GDM1 (cell line): ENCODE data around the gene MZF1.
"Not testable (repeated sequence)": the region's sequence is repeated elsewhere in the genome, so short reads cannot be mapped to it uniquely, and the experiment has no call there.

Experiments used
- DNase-seq: peaks from one replicate; lab custom pipeline; 2025; lab: John Stamatoyannopoulos, UW

MZF1 gene

DNA sequence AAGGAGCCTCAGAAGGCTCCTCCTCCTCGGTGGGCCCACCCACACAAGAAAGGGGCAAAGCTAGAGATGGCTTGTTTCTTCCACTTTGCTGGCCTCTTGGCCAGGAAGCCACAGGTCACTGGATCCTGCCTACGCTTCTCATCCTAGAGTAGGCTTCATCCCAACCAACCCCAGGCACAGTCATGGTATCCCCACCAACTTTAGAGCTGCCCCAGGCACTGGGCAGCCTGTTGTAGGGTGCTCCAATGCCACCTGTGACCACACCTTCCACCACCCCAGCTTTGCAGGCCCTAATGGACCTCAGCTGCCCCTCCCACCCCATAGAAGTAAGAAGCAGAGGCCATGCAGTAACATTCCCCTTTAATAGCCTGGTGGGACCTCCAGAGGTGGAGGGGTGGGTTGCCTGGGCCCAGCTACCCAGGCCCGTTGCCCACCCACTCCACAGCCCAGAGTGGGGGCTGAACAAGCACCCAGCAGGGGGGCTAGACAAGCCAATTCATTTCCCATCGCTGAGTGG, 17.7 kb downstream of the MZF1 start:
- DNase-seq: no peak

DNA sequence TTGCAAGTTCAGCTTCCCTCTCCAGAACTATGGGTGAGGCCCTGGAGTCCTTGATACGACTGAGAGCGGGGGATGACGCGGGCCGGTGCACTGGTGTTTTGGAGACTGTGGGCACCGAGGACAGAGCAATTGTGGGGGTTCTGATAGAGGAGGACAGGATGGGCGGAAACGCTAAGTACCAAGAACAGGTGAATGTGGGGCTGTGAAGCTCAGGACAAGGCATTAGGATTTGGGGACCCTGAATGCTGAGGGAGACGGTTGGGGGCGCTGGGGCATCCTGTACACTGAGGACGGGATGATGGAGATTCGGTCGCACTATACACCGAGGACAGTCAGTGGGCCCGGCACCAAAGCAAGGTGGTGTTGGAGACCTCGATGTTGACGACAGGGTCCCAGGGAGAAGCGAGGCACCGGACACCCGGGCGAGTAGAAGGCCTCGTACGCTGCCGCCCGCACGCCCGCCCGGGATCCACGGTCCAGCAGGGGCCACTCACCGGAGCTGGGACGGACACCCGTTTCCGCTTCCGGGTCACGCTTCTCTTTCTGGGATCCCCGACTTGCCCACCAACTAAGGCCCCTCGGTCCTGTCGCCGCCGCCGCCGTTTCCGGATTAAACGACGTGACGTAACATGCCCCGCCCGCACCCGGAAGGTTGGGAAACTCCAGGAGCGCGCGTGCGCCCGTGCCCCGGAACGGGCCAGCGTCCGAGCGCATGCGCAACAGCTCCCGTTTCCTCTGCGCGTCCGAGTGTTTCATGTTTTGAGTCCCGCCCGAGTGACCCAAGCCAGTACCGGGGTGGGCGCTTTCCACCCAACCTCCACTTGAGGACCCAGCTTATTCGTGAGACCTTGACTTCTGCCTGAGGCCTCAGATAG, 18.4 kb downstream of the MZF1 start, which contains the start of gene CHMP2A:
Gene CHMP2A, minus strand, starts transcription at position 612 of the 875 bp plus-strand sequence. CDS start 893 bp downstream, outside the sequence.
- no peak for DNase-seq

DNA sequence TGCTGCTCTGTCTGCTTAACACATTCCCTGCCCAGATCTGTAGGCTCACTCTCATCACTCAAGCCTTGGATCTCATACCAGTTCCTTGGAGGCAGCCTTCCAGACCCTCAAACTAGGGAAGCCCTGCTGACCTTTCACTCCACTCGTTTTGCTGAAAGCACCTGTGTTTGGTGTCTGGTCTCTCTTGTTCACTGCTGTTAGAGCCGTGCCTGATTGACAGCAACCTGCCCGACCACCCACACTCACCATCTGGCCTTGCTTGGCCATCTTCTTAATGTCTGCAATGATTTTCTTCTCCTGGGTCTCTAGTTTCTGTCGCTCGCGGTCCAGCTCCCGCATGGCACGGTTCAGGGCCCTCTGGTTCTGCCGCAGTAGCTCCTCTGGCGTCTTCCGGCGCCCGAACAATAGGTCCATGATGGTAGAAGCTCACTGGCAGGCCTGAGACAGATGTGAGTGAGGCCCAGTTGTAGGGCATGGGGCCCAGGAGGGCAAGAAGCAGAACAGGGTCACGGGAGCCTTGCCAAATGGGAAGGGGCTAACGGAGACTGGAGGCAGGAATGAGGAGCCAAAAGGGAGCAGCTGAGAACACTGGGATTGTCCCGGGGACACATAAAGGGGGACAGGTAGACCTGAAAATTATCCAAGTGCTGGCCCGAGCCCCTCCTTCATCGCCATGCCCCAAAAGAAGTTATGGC, 19.2 kb downstream of the MZF1 start:
- DNase-seq: no peak

DNA sequence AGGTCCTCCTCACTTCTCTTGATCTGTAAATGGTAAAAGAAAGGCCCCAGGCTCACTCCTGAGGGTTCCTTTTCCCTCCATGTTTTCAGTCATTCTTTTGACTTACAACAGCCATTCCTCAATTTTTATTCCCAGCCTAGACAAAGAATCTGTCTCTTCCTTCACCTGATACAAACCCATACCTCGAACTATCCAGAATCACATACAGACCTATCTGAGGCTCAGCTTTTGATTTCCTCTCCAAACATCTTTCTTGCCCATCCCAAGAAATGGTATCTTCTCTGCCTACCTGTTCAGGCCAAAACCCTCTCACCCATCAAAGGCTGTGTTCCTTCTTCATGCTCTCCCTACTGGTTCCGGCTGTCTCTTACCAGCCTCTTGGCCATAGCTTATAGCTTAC, 20.5 kb downstream of the MZF1 start:
- DNase-seq: no peak

DNA sequence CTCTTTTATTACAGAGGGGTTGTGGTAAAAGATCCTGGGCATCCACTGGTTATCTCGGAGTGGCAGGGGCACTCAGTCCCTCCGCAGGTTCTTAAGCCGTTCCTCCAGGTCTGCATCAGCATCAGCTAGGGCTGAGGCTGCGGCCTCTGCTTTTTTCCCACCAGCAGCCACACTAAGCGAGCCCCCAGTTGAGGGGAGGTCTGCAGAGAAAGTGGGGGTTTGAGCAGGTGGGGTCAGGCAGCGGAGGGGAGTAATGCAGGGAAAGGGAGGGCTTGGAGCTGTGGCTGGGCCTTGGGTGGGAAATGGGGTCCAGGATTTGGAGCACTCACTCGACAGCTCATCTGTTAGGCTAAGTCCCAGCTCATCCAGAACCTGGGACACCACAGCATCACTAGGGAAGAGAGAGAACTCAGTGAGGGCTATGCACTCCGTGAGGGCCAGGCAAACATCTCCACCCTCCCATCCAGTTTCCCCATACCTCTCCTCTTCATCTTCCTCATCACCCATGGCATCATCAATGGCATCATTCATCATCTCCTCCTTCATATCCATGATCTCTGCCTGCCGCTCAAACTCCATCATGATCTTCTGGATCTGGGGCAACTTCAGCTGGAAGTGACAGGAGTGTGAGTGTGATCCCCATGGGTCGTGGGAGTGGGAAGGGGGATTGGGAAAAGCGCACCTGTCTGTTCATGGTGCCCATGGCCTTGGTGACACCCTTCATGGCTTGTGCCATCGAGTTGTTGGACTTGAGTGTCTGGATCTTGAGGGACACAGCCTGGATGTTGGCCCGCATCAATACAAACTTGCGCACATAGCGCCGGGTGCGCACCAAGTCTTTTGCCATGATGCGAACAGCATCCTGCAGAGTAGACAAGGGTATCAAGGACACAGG, 21.3 kb downstream of the MZF1 start:
- no peak for DNase-seq

DNA sequence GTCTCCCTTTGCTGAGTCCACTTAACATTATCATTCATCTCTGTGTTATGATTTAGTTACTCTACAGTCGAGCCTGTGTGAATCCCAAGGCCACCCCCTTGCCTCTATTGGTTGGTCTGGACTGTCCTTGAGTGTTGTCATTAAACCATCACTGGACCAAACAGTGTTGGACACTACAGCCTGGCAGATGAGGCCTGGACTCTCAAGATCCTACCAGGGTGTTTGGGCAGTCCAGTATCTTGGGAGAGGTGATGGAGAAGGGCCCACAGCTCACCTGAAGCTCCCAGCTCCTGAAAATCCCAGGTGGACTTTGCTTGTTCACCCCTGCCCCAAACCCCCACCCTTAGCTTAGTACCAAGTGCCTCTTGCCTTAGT, 22.0 kb downstream of the MZF1 start:
- DNase-seq: no peak

DNA sequence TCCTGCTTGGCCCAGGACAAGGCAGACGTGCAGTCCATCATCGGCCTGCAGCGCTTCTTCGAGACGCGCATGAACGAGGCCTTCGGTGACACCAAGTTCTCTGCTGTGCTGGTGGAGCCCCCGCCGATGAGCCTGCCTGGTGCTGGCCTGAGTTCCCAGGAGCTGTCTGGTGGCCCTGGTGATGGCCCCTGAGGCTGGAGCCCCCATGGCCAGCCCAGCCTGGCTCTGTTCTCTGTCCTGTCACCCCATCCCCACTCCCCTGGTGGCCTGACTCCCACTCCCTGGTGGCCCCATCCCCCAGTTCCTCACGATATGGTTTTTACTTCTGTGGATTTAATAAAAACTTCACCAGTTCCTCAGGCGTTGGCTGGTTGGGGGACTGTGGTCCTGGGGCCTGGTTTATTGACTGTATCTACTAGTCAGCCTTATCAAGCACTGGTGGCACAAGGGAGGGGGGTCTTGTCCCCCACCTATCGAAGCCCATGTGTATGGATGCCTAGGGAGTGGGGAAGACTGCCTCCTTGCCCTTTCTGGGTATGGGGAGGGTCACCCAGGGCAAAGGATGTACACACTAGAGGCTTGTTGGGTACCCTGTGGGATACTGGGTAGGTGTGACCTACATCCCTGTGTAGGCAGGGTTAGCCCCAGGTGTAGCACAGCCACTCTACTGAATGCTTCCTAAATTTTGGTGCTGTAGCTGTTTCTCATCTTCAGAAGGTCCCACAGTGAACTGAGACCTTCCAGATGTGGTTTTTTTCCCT, 22.6 kb downstream of the MZF1 start:
- no peak for DNase-seq

DNA sequence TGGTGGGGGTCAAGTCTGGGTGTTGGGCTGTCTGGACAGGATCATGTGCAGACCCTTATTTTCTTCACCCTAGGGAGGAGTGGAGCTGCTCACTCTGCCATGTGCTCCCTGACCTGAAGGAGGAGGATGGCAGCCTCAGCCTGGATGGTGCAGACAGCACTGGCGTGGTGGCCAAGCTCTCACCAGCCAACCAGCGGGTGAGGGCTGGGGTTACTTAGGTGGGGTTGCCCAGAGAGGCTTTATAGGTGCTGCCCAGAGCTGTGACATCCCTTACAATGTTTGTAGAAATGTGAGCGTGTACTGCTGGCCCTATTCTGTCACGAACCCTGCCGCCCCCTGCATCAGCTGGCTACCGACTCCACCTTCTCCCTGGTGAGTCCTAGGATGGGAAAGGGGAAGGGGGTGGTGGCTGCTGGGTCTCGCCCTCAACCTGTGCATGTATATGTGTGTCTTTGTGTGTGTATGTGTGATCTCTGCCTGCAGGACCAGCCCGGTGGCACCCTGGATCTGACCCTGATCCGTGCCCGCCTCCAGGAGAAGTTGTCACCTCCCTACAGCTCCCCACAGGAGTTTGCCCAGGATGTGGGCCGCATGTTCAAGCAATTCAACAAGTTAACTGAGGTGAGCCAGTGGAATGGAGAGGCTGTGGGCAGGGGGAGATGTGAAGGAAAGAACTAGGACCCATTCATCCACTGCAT, 23.3 kb downstream of the MZF1 start:
- DNase-seq: no peak

DNA sequence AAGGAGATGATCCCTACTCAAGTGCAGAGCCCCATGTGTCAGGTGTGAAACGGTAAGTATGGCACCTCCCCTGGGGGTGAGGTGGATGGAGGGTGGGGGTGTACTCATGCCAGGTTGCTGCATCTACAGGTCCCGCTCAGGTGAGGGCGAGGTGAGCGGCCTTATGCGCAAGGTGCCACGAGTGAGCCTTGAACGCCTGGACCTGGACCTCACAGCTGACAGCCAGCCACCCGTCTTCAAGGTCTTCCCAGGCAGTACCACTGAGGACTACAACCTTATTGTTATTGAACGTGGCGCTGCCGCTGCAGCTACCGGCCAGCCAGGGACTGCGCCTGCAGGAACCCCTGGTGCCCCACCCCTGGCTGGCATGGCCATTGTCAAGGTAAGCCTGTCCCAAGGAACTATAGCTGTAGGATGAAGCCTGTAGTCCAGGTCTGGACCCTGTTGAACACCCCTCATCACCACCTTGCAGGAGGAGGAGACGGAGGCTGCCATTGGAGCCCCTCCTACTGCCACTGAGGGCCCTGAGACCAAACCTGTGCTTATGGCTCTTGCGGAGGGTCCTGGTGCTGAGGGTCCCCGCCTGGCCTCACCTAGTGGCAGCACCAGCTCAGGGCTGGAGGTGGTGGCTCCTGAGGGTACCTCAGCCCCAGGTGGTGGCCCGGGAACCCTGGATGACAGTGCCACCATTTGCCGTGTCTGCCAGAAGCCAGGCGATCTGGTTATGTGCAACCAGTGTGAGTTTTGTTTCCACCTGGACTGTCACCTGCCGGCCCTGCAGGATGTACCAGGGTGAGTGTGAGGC, 24.1 kb downstream of the MZF1 start:
- no peak for DNase-seq

DNA sequence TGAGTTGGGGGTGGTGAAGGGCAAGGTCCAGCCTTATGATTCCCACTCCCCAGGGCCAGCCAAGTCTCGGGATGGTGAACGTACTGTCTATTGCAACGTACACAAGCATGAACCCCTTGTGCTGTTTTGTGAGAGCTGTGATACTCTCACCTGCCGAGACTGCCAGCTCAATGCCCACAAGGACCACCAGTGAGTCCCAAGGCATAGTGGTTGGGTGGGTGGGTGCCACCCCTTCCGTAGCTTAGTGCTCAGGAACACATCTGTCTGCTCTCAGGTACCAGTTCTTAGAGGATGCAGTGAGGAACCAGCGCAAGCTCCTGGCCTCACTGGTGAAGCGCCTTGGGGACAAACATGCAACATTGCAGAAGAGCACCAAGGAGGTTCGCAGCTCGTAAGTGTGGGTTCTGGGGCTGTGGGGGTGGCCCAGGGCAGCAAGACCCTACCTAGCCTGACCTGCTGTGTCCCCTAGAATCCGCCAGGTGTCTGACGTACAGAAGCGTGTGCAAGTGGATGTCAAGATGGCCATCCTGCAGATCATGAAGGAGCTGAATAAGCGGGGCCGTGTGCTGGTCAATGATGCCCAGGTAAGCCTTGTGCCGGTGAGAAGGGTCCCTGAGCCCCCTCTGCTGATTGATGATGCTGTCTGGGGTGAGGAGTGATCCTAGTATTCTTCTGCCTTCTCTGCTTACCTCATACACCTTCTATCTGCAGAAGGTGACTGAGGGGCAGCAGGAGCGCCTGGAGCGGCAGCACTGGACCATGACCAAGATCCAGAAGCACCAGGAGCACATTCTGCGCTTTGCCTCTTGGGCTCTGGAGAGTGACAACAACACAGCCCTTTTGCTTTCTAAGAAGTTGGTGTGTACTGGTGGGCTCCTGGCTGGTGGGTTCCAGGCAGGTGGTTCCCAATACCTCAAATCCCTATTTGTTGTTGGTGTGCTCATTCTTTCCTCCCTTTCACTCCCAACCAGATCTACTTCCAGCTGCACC, 25.5 kb downstream of the MZF1 start:
- no peak for DNase-seq

DNA sequence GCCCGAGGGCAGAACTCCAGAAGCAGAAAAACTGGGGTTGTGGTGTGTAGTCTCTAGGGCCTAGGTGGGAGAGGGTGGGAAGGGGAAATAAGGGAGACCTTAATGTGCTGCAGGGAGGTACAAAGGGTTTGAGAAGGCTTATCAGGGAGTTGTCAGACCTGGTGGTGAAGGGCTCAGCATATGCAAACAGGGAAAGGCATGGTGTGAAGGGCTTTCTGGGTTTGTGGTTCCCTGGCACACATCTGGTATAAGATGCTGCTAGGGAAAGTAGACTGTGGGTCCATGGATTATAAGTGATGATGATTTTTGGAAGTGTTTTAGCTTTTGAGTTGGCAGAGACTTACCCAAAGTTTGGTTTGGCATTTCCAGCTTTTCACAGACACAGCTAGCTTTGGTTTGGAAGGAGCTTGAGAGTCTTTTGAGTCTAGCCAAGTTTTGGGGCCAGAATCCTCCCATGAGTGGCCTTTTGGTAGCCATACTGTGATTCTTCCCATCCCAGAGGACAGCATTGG, 27.1 kb downstream of the MZF1 start:
- no peak for DNase-seq

DNA sequence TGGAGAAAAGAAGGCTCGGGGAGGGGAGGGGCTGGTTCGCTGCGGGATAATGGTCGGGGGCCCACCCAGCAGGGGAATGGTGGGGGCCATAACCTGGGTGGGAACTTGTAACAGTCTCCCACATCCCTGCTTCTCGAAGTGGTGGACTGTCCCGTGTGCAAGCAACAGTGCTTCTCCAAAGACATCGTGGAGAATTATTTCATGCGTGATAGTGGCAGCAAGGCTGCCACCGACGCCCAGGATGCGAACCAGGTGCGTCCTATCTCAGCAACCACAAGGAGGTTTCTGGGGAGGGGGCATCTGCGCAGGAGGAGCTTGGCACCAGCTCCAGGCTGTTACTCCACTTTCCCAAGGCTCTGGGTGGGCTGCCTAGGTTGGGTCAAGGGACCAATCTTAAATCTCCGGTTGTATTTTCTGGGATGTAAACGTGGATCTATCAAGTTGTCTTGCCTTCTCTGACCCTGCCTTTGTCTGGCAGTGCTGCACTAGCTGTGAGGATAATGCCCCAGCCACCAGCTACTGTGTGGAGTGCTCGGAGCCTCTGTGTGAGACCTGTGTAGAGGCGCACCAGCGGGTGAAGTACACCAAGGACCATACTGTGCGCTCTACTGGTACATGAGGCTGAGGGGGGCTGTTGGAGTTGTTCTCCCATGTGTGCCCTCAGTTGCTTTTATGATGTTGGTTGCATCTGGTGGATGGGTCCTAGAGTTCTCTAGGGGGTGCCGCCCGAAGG, 27.7 kb downstream of the MZF1 start:
- no peak for DNase-seq

DNA sequence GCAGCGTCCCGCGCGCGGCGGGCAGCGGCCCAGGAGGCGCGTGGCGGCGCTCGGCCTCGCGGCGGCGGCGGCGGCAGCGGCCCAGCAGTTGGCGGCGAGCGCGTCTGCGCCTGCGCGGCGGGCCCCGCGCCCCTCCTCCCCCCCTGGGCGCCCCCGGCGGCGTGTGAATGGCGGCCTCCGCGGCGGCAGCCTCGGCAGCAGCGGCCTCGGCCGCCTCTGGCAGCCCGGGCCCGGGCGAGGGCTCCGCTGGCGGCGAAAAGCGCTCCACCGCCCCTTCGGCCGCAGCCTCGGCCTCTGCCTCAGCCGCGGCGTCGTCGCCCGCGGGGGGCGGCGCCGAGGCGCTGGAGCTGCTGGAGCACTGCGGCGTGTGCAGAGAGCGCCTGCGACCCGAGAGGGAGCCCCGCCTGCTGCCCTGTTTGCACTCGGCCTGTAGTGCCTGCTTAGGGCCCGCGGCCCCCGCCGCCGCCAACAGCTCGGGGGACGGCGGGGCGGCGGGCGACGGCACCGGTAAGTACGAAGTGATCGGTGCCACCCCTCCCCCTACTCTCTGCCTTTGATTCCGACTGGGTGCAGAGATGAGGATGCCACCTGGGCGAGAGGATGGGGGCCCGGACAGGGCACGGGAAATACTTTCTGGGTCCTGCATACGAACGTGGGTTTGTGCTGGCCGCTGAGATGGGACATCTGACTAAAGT, 28.4 kb downstream of the MZF1 start:
- DNase-seq: no peak

DNA sequence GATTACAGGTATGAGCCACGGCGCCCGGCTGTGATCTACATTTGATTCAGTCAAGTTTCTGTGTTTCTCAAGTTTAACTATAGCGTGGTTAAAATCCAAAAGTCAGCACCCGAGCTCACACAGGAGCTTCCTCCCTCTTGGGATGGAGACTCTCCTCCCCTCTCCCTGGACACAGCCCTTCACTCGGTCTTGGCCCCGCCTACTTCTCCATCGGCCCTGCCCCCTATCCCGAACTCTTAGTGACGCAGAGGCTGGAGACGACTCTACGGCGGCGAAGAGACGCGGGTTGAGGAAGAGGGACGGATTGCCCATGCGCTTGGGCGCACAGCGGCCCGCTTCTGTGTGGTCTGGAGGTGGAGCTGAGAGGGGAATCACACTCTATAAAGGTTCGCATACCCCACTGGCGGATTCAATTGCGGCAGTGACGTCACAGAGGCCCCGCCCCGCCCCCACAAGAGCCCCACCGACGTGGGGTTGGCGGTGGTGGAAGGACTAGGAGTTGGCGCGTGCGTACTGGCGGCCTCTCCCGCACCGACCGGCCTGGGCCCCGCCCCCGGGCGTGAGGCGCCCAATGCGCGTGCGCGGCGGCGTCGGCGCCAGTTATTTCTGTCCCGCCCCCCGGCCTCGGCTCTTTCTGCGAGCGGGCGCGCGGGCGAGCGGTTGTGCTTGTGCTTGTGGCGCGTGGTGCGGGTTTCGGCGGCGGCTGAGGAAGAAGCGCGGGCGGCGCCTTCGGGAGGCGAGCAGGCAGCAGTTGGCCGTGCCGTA, 29.1 kb downstream of the MZF1 start, which contains the start of gene TRIM28:
Gene TRIM28, plus strand, starts transcription at position 239 of the 765 bp plus-strand sequence. CDS start 694 bp downstream, outside the sequence.
- DNase-seq: no peak

DNA sequence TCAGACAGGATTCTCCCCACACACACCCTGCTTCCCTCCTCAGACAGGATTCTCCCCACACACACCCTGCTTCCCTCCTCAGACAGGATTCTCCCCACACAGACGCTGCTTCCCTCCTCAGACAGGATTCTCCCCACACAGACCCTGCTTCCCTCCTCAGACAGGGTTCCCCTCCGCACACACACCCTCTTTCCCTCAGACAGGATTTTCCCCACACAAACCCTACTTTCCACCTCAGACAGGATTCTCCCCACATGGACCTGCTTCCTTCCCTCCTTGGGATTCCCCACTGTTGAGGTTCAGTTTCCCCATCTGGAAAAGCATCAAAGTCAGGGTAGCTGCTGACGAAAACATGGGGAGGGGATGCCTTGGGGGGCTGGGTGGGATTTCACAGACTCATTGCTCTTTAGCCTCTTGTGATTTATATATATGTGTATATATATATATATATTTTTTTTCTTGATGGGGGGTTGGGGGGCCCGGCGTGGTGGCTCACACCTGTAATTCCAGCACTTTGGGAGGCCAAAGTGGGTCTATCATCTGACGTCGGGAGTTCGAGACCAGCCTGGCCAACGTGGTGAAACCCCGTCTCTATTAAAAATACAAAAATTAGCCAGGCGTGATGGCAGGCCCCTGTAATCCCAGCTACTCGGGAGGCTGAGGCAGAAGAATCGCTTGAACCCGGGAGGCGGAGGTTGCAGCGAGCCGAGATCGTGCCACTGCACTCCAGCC, 30.3 kb downstream of the MZF1 start:
- not testable (repeated sequence) for DNase-seq
